Embryonic facial prominence (tissue), 1 donor: Measurements from ENCODE around the gene HOXB2.

ENCODE experiments used
- DNase-seq: peaks from one replicate; pipeline ENCODE4 v3.0.0-alpha.2; 2016; ENCODE audit errors: extremely low spot score

The HOXB2 gene

DNA sequence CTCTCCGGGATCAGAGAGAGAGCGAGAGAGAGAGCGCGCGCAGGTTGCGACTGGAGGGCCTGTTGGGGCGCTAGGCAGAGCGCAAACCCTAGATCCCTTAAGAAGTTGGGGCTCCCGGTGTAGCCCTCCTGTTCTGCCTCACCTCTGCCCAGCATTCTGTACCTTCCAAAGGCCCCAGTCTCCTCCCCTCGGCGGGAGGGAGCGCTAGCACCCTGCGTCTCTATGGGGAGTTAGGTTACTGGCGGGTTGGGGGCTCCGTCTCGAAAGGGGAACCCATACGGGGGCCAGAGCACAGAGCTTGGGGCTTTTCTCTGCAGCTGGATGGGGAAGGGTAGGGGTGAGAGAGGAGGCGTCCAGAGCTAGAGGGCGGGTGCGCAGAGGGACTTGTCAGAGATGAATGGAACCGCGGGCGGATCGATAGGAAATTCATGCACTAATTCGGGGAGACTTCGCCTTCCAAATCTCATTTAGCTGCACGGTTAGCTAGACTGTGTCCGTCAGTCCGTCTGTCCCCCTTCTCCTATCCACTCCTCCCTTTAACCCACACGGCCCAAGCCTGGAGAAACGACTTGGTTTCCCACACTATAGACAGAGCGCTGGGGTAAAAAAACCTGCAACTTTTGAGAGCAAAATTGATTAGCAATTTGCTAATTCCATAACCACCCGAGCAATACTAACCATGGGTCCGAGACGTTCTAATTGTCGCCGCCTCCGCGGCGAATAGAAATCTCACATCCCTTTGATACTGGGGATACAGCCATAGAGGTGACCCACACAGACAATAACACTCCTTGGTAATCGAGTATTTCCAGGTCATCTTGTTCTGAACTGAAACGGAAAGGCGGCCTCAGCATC, 33.9 kb upstream of the HOXB2 start:
- no peak for DNase-seq

DNA sequence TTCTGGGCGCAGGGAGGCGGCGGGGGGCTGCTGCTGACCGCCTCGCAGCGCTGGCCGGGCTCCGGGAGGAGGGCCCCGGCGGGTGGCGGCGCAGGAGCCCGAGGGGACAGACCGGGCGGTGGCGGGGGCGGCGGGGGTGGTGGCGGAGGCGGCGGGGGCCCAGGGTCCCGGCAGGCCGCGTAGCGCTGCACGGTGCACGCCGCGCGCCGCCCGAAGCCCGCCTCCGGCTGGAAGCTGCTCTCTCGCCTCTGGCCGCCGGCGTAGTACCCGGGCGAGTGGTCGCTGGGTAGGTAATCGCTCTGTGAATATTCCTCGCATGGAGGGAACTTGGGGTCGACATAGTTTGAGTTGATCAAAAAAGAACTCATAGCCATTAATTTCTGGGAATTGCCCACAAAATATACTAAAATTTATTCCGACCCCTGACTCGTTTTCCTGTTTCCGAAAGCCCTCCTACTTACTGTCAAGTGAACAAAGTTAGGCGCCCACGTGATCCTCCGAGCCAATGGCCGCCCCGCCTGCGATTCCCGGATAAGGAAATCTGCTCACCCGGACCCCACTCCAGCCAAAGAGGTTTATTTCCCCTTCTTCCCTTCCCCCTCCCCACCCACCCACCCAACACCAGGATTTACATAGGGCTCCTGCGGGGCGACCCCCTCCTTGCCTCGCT, 33.2 kb upstream of the HOXB2 start, which contains the start of gene HOXB4:
HOXB4 (minus strand) TSS at position 405 of the 670 bp plus-strand sequence; CDS start at position 374, 31 bp downstream.
- DNase-seq = no peak

DNA sequence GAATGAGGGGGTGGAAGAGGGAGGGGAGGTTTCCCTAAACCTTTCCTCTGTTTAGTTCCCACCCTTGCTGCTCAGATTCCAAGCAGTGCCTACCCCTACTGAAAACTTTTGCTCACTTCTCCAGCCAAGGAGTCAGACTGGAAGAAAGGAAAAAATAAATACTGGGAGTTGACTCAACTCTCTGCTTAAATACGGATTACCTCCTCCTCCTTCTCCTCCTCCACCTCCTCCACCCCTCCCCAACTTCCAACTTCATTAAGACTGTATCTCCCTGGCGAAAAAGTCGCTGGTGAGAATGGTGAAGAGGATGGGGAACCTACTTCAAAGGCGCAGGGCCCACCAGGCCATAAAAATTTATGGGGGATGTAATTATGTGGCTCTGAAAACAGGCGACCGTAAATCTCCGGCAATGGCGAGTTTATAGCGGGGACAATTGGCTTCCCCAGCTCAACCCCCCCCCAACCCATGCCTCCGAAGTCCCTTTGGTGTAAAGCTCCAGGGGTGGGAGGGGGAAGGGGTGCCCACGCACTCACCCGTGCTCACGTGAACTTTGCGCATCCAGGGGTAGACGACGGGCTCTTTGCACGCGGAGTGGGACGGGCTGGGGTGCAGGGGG, 32.5 kb upstream of the HOXB2 start:
- no peak for DNase-seq

DNA sequence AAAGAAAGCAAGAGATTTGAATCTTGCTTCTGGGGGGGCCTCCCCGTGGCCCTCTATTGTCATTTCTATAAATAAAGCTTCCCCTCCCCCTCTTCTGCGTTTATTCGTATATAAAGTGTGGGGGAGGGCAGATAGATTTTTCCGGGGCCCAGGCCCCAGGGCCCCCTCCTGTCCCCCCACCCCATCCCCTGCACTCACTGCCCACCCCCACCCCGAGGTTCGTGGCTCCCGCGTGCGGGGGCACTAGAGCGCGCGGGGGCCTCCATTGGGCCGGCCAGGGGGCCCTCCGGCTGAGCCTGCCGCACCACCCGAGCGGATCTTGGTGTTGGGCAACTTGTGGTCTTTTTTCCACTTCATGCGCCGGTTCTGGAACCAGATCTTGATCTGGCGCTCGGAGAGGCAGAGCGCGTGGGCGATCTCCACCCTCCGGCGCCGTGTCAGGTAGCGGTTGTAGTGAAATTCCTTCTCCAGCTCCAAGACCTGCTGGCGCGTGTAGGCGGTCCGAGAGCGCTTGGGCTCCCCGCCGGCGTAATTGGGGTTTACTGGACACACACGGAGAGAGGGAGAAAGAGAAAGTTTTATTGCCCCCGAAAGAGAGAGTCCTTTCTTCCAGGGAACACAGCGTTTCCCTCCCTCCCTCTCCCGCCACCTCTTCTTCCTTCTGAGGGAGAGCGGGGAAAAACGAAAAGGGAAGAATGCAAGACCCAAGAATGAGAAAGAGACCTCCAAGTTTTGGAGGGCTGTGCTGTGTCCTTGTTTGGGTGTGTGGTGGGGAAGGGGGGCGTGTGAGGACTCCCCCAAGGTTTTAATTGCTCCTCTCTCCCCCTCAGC, 31.8 kb upstream of the HOXB2 start:
- no peak for DNase-seq

DNA sequence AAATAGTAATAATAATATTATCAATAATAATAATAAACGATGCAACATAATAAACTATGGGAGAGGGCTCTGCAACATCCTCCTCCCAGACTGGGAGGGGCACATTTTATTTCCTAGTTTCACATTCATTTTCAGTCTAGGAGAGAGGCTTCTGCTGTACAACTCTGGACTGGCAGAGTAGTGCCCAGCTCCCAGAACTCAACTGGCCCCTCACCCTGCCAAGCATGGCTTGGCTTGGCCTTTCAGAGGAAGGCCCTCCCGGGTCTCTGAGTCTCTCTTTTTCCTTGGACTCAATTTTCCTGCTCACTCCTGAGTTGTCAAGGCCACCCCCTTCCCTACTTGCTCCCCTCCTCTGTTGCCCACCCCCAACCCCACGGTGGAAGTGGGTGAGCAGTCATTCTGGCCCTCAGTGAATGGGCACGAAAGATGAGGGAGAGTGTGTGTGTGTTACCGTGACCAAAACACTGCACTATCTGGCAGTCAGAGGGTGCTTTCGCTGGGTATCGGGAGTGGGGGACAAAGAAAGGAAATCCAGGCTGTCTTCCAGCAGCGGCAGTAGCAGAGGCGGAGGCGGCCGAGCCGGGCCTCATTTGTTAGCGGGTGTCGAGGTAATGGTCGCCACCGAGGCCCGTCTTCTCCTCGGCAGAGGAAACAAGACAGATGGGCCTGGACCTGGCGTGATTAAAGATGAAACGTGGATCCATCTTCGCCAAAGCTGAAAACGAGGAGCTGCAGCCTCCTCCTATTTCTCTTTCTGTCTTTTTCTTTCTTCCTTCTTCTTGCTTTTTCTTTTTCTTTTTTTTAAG, 31.0 kb upstream of the HOXB2 start:
- no peak for DNase-seq

DNA sequence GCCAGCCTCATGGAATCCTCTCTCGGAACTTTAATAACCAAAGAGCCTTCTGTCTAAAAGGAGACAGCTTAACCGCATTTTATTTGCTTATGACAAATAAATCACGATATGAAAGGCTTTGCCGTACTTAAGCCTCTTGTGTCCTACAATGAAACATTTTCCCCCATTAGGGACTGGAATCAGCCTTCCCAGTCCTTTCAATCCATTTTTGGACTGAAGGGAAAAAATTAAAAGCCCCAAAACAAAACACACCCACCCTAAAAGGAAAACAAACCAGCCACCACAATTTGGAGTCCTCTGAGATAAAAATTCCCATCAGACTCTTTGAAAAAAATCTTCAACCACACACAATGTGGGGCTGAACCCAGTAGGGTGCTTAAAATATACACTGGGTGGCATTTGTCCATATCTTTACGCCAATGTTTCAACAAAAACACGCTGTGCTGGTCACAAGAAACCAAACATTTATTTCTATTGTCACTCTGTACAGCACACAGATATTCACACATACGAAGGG, 30.2 kb upstream of the HOXB2 start:
- no peak for DNase-seq

DNA sequence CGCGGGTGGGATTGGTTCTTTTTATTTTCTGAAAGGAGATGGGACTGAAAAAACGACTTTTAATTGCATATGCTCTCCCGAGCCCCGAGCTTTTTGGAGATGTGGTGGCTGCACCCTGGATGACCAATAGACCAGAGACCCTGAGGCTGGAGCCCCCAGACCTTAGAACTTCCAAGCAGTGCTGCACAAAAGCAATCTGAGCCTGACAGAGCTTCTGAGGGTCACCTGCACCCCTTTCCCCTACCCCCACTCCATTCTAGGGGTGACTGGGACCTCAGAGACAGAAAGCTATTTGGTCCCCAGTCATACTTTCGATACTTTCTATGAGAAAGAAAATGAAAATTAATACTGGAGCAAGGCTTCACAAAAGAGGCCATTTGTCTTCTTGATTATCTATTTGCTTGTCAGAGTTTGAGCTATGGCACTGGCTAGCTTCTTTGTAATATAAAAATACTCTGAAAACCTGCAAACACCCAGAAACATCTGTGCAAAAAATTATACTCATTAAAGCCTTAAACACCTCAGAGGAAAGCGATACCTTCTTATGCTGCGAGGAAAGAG, 29.7 kb upstream of the HOXB2 start:
- no peak for DNase-seq

DNA sequence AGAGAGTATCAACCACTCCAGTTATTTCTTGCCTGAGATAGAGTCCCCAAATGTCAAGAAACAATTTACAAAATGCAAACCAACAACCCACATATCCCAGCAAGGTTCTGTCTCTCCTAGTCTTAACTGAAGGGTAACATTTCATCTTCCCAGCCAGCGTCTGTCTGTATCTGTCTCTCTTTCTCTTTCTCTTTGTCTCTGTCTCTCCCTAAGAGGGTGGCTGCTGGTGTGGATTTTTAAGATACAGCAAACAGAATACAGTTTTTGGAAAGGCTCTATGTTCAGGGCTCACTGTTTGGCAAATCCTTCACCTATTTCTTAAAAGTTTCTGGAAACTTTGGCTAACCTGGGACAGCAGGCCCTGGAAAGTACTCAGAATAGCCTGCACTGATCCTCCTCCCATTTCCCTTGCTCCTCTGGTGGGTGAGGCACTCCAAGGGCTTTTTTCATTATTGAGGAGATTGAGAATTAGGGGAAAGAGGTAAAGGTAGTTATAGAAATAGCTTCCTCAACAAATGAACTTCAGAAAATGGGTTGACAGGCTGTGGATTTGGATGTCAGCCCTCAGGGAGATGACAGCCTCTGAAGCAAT, 27.0 kb upstream of the HOXB2 start:
- DNase-seq = no peak

DNA sequence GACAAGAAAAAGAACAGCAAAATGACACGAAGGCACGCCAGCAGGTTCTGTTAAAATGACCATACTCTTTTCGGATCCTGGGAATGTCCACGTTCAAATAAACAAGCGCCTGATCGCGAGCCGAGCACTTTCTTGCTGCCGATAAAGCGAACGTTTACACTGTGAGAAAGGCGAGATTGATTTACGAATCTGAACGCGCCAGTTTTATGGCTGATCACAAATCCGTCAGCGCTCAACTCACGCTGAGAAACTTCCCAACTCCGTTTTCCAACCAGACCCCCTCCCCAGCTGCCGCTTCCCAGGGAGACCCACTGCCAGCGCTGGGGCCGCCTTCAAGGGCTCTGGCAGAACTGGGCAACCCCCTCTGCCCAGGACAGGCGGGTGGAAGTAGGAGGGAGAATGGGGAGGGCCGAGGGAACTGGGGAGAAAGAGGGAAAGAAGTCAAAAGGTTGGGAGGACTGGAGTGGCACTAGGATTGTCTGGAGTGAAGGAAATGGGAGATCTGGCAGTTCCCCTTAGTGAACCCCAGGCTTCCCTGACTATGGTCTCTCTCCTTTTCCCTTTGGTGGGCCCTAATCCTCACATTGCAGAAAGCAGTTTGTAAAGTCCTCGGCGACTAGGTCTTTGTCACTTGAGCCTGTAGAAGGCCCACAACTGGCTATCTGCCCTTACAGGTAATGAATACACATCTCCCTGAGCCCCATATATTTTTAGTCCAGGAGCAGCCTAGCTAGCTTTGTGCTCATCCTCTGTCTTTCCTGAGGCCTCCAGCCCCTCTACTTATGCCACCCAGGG, 26.3 kb upstream of the HOXB2 start:
- DNase-seq = no peak

DNA sequence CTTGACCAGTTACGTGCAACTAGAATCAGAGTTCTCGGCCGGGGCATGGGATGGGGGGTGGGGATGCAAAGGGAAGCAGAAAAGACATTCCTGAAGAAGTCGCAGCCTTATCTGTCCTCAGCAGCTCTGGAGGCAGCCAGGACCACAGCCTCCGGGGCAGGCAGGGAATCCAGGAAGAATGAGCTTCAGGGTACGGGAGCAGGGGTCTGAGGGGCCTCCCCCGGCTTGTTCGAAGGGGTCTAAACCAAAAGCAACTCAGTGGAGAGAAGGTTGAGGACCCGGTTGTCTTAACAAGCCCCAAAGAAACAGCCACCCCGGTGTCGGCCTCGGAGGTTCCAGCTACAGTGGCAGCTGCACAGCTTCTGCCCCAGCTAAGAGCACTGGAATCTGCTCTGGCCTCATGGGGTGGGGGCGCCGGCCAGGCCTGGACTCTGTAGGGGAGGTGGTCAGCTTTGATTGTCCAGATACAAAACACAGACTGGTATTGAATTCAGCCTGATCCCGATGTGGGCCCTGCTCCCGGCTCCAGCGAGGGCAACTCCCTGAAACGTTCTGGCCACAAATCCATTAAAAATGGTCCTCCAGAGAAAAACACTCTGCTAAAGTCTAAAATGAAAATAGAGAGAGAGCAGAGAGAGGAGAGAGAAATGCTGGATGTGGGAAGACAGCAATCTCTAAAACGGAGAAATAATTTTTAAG, 25.6 kb upstream of the HOXB2 start:
- DNase-seq = no peak

DNA sequence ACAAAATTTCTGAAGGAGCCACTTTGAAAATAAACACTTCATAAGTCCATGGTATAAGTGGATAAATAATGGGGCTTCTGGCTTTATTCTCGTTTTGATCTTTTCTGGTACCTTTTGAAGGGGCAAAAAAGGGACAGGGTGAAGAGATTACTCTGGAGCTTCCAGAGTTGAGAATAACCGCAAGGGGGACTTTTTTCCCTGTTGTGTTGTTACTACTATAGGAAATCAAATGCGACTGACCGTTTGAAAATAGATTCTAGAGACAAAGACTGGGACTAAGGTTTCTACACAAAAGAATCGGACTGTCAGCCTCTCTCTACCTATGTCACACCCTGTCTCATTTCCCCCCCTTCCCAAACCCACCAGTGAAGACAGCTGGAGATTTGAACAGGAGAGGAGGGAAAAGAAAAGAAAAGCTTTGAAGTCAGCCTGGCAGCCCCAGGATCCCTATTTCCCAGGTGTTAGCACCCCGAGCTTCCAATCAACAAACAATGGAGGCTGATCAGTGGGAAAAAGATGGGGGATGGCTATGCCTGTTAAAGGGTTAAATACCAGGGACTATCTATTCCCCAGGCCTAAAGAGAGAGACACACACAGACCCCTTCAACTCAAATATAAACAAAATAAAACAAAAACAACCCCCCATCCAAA, 24.9 kb upstream of the HOXB2 start:
- DNase-seq = no peak

DNA sequence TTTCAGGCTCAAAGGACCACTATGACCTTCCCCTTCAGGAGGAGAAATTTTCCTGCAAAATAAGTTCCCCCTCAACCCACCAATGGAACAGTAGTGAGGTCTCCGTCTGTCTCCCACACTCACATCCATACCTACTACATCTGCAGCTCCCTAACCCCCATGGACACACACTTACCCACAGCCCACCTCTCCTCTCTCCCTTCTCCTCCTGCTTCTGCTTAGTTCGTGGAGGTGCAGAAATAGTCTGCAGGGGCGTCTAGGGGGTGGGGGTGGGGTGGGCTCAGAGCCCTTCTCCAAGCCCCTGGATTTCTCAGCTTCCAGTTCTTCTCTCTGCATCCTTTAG, 24.3 kb upstream of the HOXB2 start:
- no peak for DNase-seq

DNA sequence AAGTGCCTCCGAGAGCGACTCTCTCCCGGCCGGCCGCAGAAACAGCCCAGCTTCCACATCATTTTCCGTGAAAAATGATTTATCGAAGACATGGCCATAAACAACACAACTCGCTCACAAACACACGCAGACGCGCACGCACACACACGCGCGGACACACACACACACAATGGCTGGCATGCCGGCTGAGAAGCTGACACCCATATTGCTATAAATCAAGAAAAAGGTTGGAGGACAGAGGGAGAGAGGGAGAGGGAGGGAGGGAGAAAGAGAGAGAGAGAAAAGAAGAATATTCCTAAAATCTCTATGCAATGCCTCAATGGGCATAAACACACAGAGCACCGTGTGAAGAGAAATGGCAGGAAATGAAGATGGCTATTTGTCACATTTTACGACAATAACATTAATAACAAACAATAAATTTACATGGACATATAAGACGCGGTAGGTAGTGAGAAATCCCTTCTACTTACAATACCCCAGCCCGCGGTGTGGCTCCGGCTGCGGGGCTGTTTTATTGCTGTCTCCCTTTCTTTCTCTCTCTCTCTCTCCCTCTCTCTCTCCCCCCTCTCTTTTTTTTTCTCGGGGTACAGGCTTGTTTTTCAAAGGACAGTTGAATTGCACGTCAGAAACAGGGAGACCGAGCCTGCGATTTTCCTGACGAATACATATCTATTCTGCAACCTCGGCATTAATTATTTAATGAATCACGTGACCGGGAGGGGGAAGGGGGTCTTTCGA, 23.8 kb upstream of the HOXB2 start:
- no peak for DNase-seq

DNA sequence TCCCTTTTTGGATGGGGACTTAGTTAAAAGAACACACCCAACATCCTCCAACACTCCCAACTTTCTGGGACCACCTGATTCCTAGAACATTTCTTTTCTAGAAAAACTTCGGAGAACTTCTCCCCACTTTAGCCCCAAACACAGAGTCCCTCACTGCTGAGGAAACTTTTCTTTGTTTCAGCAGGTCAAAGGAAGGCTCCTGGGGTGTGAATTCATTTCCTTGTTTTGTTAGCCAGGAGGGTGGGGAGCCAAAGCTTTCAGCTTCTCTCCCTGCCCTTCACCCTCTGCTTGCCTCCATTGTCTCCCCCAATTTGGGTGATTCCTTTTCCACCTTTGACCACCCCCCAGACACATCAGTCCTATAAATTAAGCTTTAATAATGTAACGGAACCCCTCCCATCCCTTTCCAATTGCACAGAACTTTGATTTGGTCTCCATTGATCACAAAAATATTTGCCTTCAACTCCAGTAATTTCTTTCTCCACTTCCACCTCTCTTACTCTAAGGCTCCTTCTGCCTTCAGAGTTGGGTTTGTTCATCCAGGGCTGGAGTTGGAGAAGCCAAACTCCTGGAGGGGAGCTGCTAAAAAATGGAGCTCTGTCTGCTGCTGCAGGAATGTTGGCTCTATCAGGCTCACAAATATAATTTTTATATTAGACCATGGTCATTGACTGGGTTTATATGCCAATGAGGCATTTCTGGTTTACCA, 22.9 kb upstream of the HOXB2 start:
- no peak for DNase-seq

DNA sequence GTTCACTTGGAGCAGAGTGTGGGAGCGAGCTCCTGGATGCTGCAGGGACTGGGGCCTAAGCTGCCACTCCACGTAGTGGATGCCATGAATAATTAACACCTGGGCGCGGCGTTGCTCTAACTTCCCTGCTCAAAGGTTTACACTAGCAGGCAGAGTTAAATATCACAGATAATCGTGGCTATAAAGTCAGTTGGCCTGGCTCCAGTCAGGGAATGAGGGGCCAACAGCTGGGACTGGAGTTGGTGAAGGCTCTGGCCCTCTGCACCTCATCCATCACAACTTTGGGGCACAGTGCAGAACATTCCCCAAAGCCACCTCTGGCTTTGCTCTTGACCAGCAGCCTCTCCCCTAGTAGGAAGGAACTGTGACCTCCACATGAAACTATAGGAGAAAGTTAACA, 22.3 kb upstream of the HOXB2 start:
- DNase-seq = no peak

DNA sequence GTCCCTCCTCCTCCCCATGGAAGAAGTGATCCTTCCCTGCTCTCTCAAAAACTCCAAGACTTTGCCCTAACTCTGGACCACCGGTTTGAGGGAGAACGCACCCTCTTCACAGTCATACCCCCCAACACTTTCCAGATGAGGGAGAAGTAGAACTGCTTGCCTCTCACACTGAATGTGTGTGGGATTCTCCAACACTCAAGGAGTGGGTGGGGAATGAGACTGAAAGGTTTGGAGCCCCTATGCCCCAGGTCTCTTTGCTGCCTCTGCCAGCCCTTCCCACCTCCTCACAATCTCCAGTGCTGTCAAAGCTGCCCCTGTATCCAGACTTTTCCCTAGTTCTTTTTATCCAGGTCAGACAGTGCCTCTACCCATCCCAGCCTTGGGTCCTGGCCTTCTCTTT, 21.8 kb upstream of the HOXB2 start:
- no peak for DNase-seq
